Skeletal muscle satellite cell (primary cell): ENCODE measurements around the gene IGSF9.

ENCODE experiments used
- H3K27me3 ChIP-seq: 2 replicates; pipeline ENCODE4 v1.7.0; 2013; ENCODE audit warnings: low read length; ENCODE audit not compliant: control insufficient read depth, insufficient read depth
- H3K36me3 ChIP-seq: 2 replicates; pipeline ENCODE4 v1.7.0; 2013; ENCODE audit warnings: mild to moderate bottlenecking, control low read depth, low read length; ENCODE audit not compliant: insufficient read depth
- H3K4me1 ChIP-seq: 2 replicates; pipeline ENCODE4 v1.7.0; 2013; ENCODE audit warnings: low read length; ENCODE audit not compliant: control insufficient read depth, insufficient read depth
- H3K4me2 ChIP-seq: 2 replicates; pipeline ENCODE4 v1.7.0; 2013; ENCODE audit warnings: mild to moderate bottlenecking, low read length
- H3K4me3 ChIP-seq: 2 replicates; pipeline ENCODE4 v1.7.0; 2013; ENCODE audit warnings: low read length
- H3K9ac ChIP-seq: 2 replicates; pipeline ENCODE4 v1.7.0; 2013; ENCODE audit warnings: mild to moderate bottlenecking, low read depth, low read length, moderate library complexity
- H3K9me3 ChIP-seq: replicated peaks from 2 replicates; pipeline ENCODE4 v1.7.0; 2013; ENCODE audit warnings: mild to moderate bottlenecking, control low read depth, low read length

Gene IGSF9

GRCh38 chr1:159983681-159984080 lies 38.3 kb upstream of the IGSF9 start:
- no peak overlapping the region for H3K9ac ChIP-seq
- no peak overlapping the region for H3K4me2 ChIP-seq
- H3K36me3 ChIP-seq, result no peaks in the 10 kb centered on the region
- no peak overlapping the region for H3K4me3 ChIP-seq
- no peaks in the 10 kb centered on the region for H3K9me3 ChIP-seq
- H3K4me1 ChIP-seq, result no peaks in the 10 kb centered on the region
- peaks cover 28% of the 10 kb centered on the region for H3K27me3 ChIP-seq

GRCh38 chr1:159982280-159982679 lies 36.9 kb upstream of the IGSF9 start:
- H3K4me1 ChIP-seq, result no peaks in the 10 kb centered on the region
- peaks cover 33% of the 10 kb centered on the region for H3K27me3 ChIP-seq
- no peak overlapping the region for H3K9ac ChIP-seq
- H3K4me2 ChIP-seq, result no peak overlapping the region
- H3K9me3 ChIP-seq, result no peaks in the 10 kb centered on the region
- no peak overlapping the region for H3K4me3 ChIP-seq
- no peaks in the 10 kb centered on the region for H3K36me3 ChIP-seq

- H3K9me3 ChIP-seq, result no peaks in the 10 kb centered on the region
- no peak overlapping the region for H3K9ac ChIP-seq
- H3K4me1 ChIP-seq, result no peaks in the 10 kb centered on the region
- H3K4me2 ChIP-seq, result no peak overlapping the region
- H3K4me3 ChIP-seq, result no peak overlapping the region
- no peaks in the 10 kb centered on the region for H3K36me3 ChIP-seq
- H3K27me3 ChIP-seq, result peaks cover 38% of the 10 kb centered on the region
These were observed 36.1 kb upstream of the IGSF9 start for GRCh38 chr1:159981351-159982055.

- no peaks in the 10 kb centered on the region for H3K9me3 ChIP-seq
- no peaks in the 10 kb centered on the region for H3K4me1 ChIP-seq
- H3K4me2 ChIP-seq, result no peak overlapping the region
- no peak overlapping the region for H3K4me3 ChIP-seq
- no peaks in the 10 kb centered on the region for H3K36me3 ChIP-seq
- H3K27me3 ChIP-seq, result peaks cover 43% of the 10 kb centered on the region
- no peak overlapping the region for H3K9ac ChIP-seq
These were observed 35.4 kb upstream of the IGSF9 start for GRCh38 chr1:159980786-159981185.

- Histone ChIP-seq H3K27me3 (peaks cover 50% of the 10 kb centered on the region), H3K36me3 (no peaks in the 10 kb centered on the region), H3K4me2 (no peak overlapping the region), H3K4me1 (no peaks in the 10 kb centered on the region), H3K4me3 (no peak overlapping the region), H3K9ac (no peak overlapping the region), H3K9me3 (no peaks in the 10 kb centered on the region)
These were observed 34.7 kb upstream of the IGSF9 start for GRCh38 chr1:159980076-159980475.

- no peak overlapping the region for H3K9ac ChIP-seq
- H3K9me3 ChIP-seq, result no peaks in the 10 kb centered on the region
- no peaks in the 10 kb centered on the region for H3K36me3 ChIP-seq
- H3K27me3 ChIP-seq, result peaks cover 53% of the 10 kb centered on the region
- H3K4me2 ChIP-seq, result no peak overlapping the region
- no peaks in the 10 kb centered on the region for H3K4me1 ChIP-seq
- H3K4me3 ChIP-seq, result no peak overlapping the region
These were observed 33.8 kb upstream of the IGSF9 start for GRCh38 chr1:159979257-159979656.

- Histone ChIP-seq H3K4me2 (no peak overlapping the region), H3K4me3 (no peak overlapping the region), H3K36me3 (no peaks in the 10 kb centered on the region), H3K9me3 (no peaks in the 10 kb centered on the region), H3K9ac (no peak overlapping the region), H3K27me3 (peaks cover 47% of the 10 kb centered on the region), H3K4me1 (no peaks in the 10 kb centered on the region)
These were observed 32.6 kb upstream of the IGSF9 start for GRCh38 chr1:159978107-159978398.

GRCh38 chr1:159977364-159978106 lies 32.1 kb upstream of the IGSF9 start:
- H3K4me3 ChIP-seq, result no peak overlapping the region
- no peak overlapping the region for H3K9ac ChIP-seq
- H3K36me3 ChIP-seq, result no peaks in the 10 kb centered on the region
- no peaks in the 10 kb centered on the region for H3K4me1 ChIP-seq
- H3K9me3 ChIP-seq, result no peaks in the 10 kb centered on the region
- no peak overlapping the region for H3K4me2 ChIP-seq
- peaks cover 47% of the 10 kb centered on the region for H3K27me3 ChIP-seq

GRCh38 chr1:159974350-159974965 lies 29.0 kb upstream of the IGSF9 start:
- H3K4me3 ChIP-seq, result no peak overlapping the region
- no peak overlapping the region for H3K9ac ChIP-seq
- H3K27me3 ChIP-seq, result peaks cover 48% of the 10 kb centered on the region
- no peak overlapping the region for H3K4me2 ChIP-seq
- H3K36me3 ChIP-seq, result no peaks in the 10 kb centered on the region
- H3K4me1 ChIP-seq, result no peaks in the 10 kb centered on the region
- H3K9me3 ChIP-seq, result no peaks in the 10 kb centered on the region

GRCh38 chr1:159973350-159973940 lies 28.0 kb upstream of the IGSF9 start:
- Histone ChIP-seq H3K4me1 (no peaks in the 10 kb centered on the region), H3K9me3 (no peaks in the 10 kb centered on the region), H3K27me3 (peaks cover 46% of the 10 kb centered on the region), H3K9ac (no peak overlapping the region), H3K36me3 (no peaks in the 10 kb centered on the region), H3K4me3 (no peak overlapping the region), H3K4me2 (no peak overlapping the region)

GRCh38 chr1:159972443-159973205 lies 27.2 kb upstream of the IGSF9 start:
- Histone ChIP-seq H3K4me2 (no peak overlapping the region), H3K27me3 (peaks cover 44% of the 10 kb centered on the region), H3K4me1 (no peaks in the 10 kb centered on the region), H3K9me3 (no peaks in the 10 kb centered on the region), H3K36me3 (no peaks in the 10 kb centered on the region), H3K9ac (no peak overlapping the region), H3K4me3 (no peak overlapping the region)
